HEK293T (cell line): ENCODE measurements around the gene LGMN.

ENCODE experiments used
- ARNT ChIP-seq: fragments of 450-650 bp; IDR thresholded peaks from 2 replicates; pipeline ENCODE4 v1.6.1; 2017; ENCODE audit warnings: mild to moderate bottlenecking
- BHLHE40 ChIP-seq: fragments of 450-650 bp; IDR thresholded peaks from 2 replicates; pipeline ENCODE4 v1.6.1; 2016; ENCODE audit warnings: mild to moderate bottlenecking, moderate library complexity, borderline replicate concordance
- FOXM1 ChIP-seq: fragments of 450-650 bp; IDR thresholded peaks from 2 replicates; pipeline ENCODE4 v1.6.1; 2017; ENCODE audit warnings: mild to moderate bottlenecking, borderline replicate concordance
- HDGF ChIP-seq: fragments of 450-650 bp; IDR thresholded peaks from 2 replicates; pipeline ENCODE4 v1.6.1; 2017; ENCODE audit warnings: antibody characterized with exemption, borderline replicate concordance
- L3MBTL2 ChIP-seq: fragments of 450-650 bp; conservative IDR thresholded peaks from 2 replicates; pipeline ENCODE4 v1.6.1; 2016; ENCODE audit warnings: mild to moderate bottlenecking
- PKNOX1 ChIP-seq: fragments of 450-650 bp; IDR thresholded peaks from 2 replicates; pipeline ENCODE4 v1.6.1; 2016
- SP1 ChIP-seq: fragments of 450-650 bp; IDR thresholded peaks from 2 replicates; pipeline ENCODE4 v1.6.1; 2017
- TARDBP ChIP-seq: fragments of 450-650 bp; IDR thresholded peaks from 2 replicates; pipeline ENCODE4 v1.6.1; 2016
- ZNF384 ChIP-seq: fragments of 450-650 bp; IDR thresholded peaks from 2 replicates; pipeline ENCODE4 v1.6.1; 2016

GRCh38 chr14:92675976-92676375, 72.5 kb downstream of the LGMN start:
- TF ChIP-seq L3MBTL2 (no peak), SP1 (no peak), PKNOX1 (no peak), TARDBP (no peak), BHLHE40 (no peak), HDGF (no peak), ARNT (no peak), FOXM1 (no peak), ZNF384 (no peak)
